Mucosa of descending colon (tissue), 3 donors: Measurements from ENCODE around the gene SEC14L5. TPM values are rescaled to one million over a fixed set of nuclear protein-coding genes. Genes with fewer than 3 reads are reported as not detected.

Experiments used
- ATAC-seq: fragments of 200-7000 bp; cut with Tn5 transposase; one replicate; pipeline ENCODE4 v1.9.1; 2020; ENCODE audit warnings: mild to moderate bottlenecking, moderate library complexity
- DNase-seq, 3 donors: peaks; one replicate each; pipeline ENCODE4 v3.0.0-alpha.2; 2020
- H3K36me3 ChIP-seq: fragments of 200-600 bp; one replicate; pipeline ENCODE4 v1.8.0; 2021; ENCODE audit warnings: low read depth, mild to moderate bottlenecking
- H3K4me1 ChIP-seq: fragments of 200-600 bp; one replicate; pipeline ENCODE4 v1.8.0; 2021; ENCODE audit warnings: low read depth, mild to moderate bottlenecking
- H3K4me3 ChIP-seq: fragments of 200-600 bp; one replicate; pipeline ENCODE4 v1.8.0; 2021; ENCODE audit warnings: mild to moderate bottlenecking
- H3K9me3 ChIP-seq: fragments of 200-600 bp; one replicate; pipeline ENCODE4 v1.8.0; 2021; ENCODE audit warnings: mild to moderate bottlenecking
- CTCF ChIP-seq: fragments of 200-600 bp; IDR thresholded peaks from one replicate; pipeline ENCODE4 v1.8.0; 2022; ENCODE audit warnings: antibody characterized with exemption, mild to moderate bottlenecking
- intact Hi-C, 2 donors: fragments of 100-400 bp; cut with DNase I in 1 of 2; cut with micrococcal nuclease in 1 of 2; formaldehyde crosslinking; loops; one replicate each; pipeline versions ENCODE4 v1.11.0 to v1.11.1; 2022; cut with DNase I, micrococcal nuclease
- total RNA-seq, 3 donors: library from RNA; stranded (reverse); fragmentation: NEBNext Ultra II Directional in 2 of 3; extraction: Animal tissue kit (Norgen Biotek cat#: 25700) in 2 of 3; gene quantifications; one replicate each; pipeline versions ENCODE4 v1.2.1 to v1.2.4, GENCODE V29; 2021 to 2023
- donor health status: DM: no; HTN: no; CAD: no; lungs with moderate emphysema.
- donor health status: DM: no; HTN: no; CAD: no.
- donor health status: DM: no; HTN: yes; CAD: no.

Gene SEC14L5
- total RNA-seq, 3 donors from 2014 or later = 1.3 to 1.6 (median 1.4) TPM

- Histone ChIP-seq H3K4me3 (no peak overlapping the region), H3K4me1 (peaks cover 4% of the 10 kb centered on the region), H3K9me3 (no peaks in the 10 kb centered on the region), H3K36me3 (no peaks in the 10 kb centered on the region)
- ATAC-seq = peak; percentile 74
- no peak for TF ChIP-seq CTCF
- intact Hi-C loops = no loop called here
- peak in 1 of 3 donors; percentile 28 for DNase-seq
Measured at GRCh38 chr16:4918781-4919251, 39.3 kb upstream of the SEC14L5 start.

- no peak for TF ChIP-seq CTCF
- H3K9me3 ChIP-seq = no peaks in the 10 kb centered on the region
- no peak for DNase-seq
- H3K36me3 ChIP-seq = no peaks in the 10 kb centered on the region
- intact Hi-C loops = no loop called here
- peaks cover 4% of the 10 kb centered on the region for H3K4me1 ChIP-seq
- no peak overlapping the region for H3K4me3 ChIP-seq
- ATAC-seq = no peak
Measured at GRCh38 chr16:4920826-4921225, 37.3 kb upstream of the SEC14L5 start.

GRCh38 chr16:4922721-4923342, 35.3 kb upstream of the SEC14L5 start:
- Histone ChIP-seq H3K9me3 (peaks cover 13% of the 10 kb centered on the region), H3K4me3 (no peak overlapping the region), H3K4me1 (peaks cover 4% of the 10 kb centered on the region), H3K36me3 (no peaks in the 10 kb centered on the region)
- TF ChIP-seq CTCF = no peak
- ATAC-seq (no peak), DNase-seq (no peak)
- intact Hi-C loops = no loop called here

- ATAC-seq = no peak
- intact Hi-C loops = no loop called here
- DNase-seq = no peak
- H3K4me1 ChIP-seq = peaks cover 1% of the 10 kb centered on the region
- no peaks in the 10 kb centered on the region for H3K36me3 ChIP-seq
- no peak overlapping the region for H3K4me3 ChIP-seq
- TF ChIP-seq CTCF = no peak
- H3K9me3 ChIP-seq = peaks cover 15% of the 10 kb centered on the region
Measured at GRCh38 chr16:4923853-4924252, 34.3 kb upstream of the SEC14L5 start.

- Histone ChIP-seq H3K4me3 (no peak overlapping the region), H3K9me3 (peaks cover 15% of the 10 kb centered on the region), H3K4me1 (no peaks in the 10 kb centered on the region), H3K36me3 (no peaks in the 10 kb centered on the region)
- intact Hi-C loops = no loop called here
- TF ChIP-seq CTCF = no peak
- DNase-seq (no peak), ATAC-seq (peak; percentile 47)
Measured at GRCh38 chr16:4924593-4925292, 33.4 kb upstream of the SEC14L5 start.
